OCI-LY1 (cell line): Measurements from ENCODE around the gene NXT2.

ENCODE experiments used
- H2AFZ ChIP-seq: fragments of 200-600 bp; sonication (generic), shearing (Covaris generic); 2 replicates; pipeline ENCODE4 v1.6.0; 2014; ENCODE audit warnings: antibody characterized with exemption, mild to moderate bottlenecking, low read length
- H3F3A ChIP-seq: fragments of 200-600 bp; sonication (generic), shearing (Covaris generic); 2 replicates; pipeline ENCODE4 v1.6.0; 2014; ENCODE audit warnings: mild to moderate bottlenecking, antibody characterized with exemption, low read length, moderate library complexity; ENCODE audit not compliant: insufficient read depth
- H3K27ac ChIP-seq: fragments of 200-600 bp; sonication (generic); 2 replicates; pipeline ENCODE4 v1.5.1; 2014; ENCODE audit warnings: low read length, mixed run types, mild to moderate bottlenecking, low read depth; ENCODE audit not compliant: poor library complexity, severe bottlenecking
- H3K27me3 ChIP-seq: fragments of 200-600 bp; sonication (generic); 2 replicates; pipeline ENCODE4 v1.6.0; 2014; ENCODE audit warnings: antibody characterized with exemption, mild to moderate bottlenecking, low read length, moderate library complexity; ENCODE audit not compliant: insufficient read depth
- H3K36me3 ChIP-seq: fragments of 200-600 bp; sonication (generic); 2 replicates; pipeline ENCODE4 v1.6.1; 2014; ENCODE audit warnings: mild to moderate bottlenecking, antibody characterized with exemption, low read length, moderate library complexity, mixed read lengths; ENCODE audit not compliant: insufficient read depth
- H3K4me1 ChIP-seq: fragments of 200-600 bp; sonication (generic); 2 replicates; pipeline ENCODE4 v1.5.1; 2014; ENCODE audit warnings: mild to moderate bottlenecking, low read length, moderate library complexity; ENCODE audit not compliant: insufficient read depth, severe bottlenecking
- H3K4me2 ChIP-seq: fragments of 200-600 bp; sonication (generic), shearing (Covaris generic); 2 replicates; pipeline ENCODE4 v1.6.1; 2014; ENCODE audit warnings: low read length
- H3K4me3 ChIP-seq: fragments of 200-600 bp; sonication (generic); 2 replicates; pipeline ENCODE4 v1.5.1; 2014; ENCODE audit warnings: low read length, low read depth, mild to moderate bottlenecking, mixed read lengths; ENCODE audit not compliant: poor library complexity, severe bottlenecking
- H3K79me2 ChIP-seq: fragments of 200-600 bp; shearing (Covaris generic); 2 replicates; pipeline ENCODE4 v1.6.1; 2016; ENCODE audit warnings: mixed run types, low read length, mixed read lengths; ENCODE audit not compliant: insufficient read depth
- H3K9ac ChIP-seq: fragments of 200-600 bp; sonication (generic), shearing (Covaris generic); 2 replicates; pipeline ENCODE4 v1.6.1; 2014; ENCODE audit warnings: mild to moderate bottlenecking, low read length, mixed read lengths
- H3K9me2 ChIP-seq: fragments of 200-600 bp; sonication (generic), shearing (Covaris generic); 2 replicates; pipeline ENCODE4 v1.6.1; 2014; ENCODE audit warnings: low read depth, mild to moderate bottlenecking, low read length, mixed read lengths
- H3K9me3 ChIP-seq: fragments of 200-600 bp; shearing (Covaris generic); 2 replicates; pipeline ENCODE4 v1.6.1; 2014; ENCODE audit warnings: low read length, mixed read lengths
- H4K20me1 ChIP-seq: fragments of 200-600 bp; sonication (generic), shearing (Covaris generic); 2 replicates; pipeline ENCODE4 v1.6.0; 2016; ENCODE audit warnings: mild to moderate bottlenecking, low read length; ENCODE audit not compliant: insufficient read depth
- EZH2 ChIP-seq: fragments of 200-600 bp; sonication (generic), shearing (Covaris generic); IDR thresholded peaks from 2 replicates; pipeline ENCODE4 v1.8.0; 2017; ENCODE audit warnings: borderline replicate concordance, mixed run types, mild to moderate bottlenecking, antibody characterized with exemption, low read length, moderate library complexity, mixed read lengths
- TF ChIP-seq, protein P1 (sequence below): fragments of 200-600 bp; sonication (generic), shearing (Covaris generic); IDR thresholded peaks from 2 replicates; pipeline ENCODE4 v1.5.1; 2017; ENCODE audit warnings: mild to moderate bottlenecking, antibody characterized with exemption, low read length, moderate library complexity, mixed read lengths

Gene NXT2

GRCh38 chrX:109498434-109498833 lies 38.2 kb upstream of the NXT2 start:
- Histone ChIP-seq H4K20me1 (no peaks in the 10 kb centered on the region), H3K4me1 (no peaks in the 10 kb centered on the region), H3K9me3 (no peaks in the 10 kb centered on the region), H3F3A (no peaks in the 10 kb centered on the region), H2AFZ (no peak overlapping the region), H3K36me3 (no peaks in the 10 kb centered on the region), H3K4me3 (no peak overlapping the region), H3K9me2 (no peaks in the 10 kb centered on the region), H3K27me3 (no peaks in the 10 kb centered on the region), H3K9ac (no peak overlapping the region), H3K79me2 (no peaks in the 10 kb centered on the region), H3K27ac (no peak overlapping the region), H3K4me2 (no peak overlapping the region)
- TF ChIP-seq, protein P1, sequence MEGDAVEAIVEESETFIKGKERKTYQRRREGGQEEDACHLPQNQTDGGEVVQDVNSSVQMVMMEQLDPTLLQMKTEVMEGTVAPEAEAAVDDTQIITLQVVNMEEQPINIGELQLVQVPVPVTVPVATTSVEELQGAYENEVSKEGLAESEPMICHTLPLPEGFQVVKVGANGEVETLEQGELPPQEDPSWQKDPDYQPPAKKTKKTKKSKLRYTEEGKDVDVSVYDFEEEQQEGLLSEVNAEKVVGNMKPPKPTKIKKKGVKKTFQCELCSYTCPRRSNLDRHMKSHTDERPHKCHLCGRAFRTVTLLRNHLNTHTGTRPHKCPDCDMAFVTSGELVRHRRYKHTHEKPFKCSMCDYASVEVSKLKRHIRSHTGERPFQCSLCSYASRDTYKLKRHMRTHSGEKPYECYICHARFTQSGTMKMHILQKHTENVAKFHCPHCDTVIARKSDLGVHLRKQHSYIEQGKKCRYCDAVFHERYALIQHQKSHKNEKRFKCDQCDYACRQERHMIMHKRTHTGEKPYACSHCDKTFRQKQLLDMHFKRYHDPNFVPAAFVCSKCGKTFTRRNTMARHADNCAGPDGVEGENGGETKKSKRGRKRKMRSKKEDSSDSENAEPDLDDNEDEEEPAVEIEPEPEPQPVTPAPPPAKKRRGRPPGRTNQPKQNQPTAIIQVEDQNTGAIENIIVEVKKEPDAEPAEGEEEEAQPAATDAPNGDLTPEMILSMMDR, result no peak
- TF ChIP-seq EZH2, result no peak

GRCh38 chrX:109501176-109501575 lies 35.5 kb upstream of the NXT2 start:
- H3K27ac ChIP-seq, result no peak overlapping the region

DNA sequence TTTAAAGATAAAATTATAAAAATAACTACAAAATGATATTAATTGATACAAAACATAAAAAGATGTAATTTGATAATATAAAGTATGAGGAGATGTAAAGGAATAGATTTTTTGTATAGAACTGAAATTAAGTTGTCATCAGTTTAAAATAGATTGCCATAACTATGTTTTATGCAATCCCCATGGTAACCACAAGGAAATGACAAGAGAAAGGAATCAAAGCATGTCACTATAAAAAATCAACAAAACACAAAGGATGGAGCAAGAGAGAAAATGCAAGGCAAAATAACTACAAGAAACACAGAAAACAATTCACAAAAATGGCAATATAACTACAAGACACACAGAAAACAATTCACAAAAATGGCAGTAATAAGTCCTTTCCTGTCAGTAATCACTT lies 27.7 kb upstream of the NXT2 start:
- no peaks in the 10 kb centered on the region for H3K9me2 ChIP-seq
- H3K4me2 ChIP-seq, result no peak overlapping the region
- no peak overlapping the region for H3K4me3 ChIP-seq
- H3K9me3 ChIP-seq, result no peaks in the 10 kb centered on the region
- no peaks in the 10 kb centered on the region for H3K27me3 ChIP-seq
- no peaks in the 10 kb centered on the region for H3K79me2 ChIP-seq
- H3K4me1 ChIP-seq, result no peaks in the 10 kb centered on the region
- no peaks in the 10 kb centered on the region for H3K36me3 ChIP-seq
- no peak overlapping the region for H3K9ac ChIP-seq
- H3K27ac ChIP-seq, result no peak overlapping the region
- no peaks in the 10 kb centered on the region for H3F3A ChIP-seq
- no peak overlapping the region for H2AFZ ChIP-seq
- TF ChIP-seq, protein P1, result no peak
- no peak for TF ChIP-seq EZH2
- no peaks in the 10 kb centered on the region for H4K20me1 ChIP-seq

More at GRCh38 chrX:109501176-109501575, 35.5 kb upstream of the NXT2 start:
- Histone ChIP-seq H3K4me1 (no peaks in the 10 kb centered on the region), H3K4me2 (no peak overlapping the region), H3K9me3 (no peaks in the 10 kb centered on the region), H3K9me2 (no peaks in the 10 kb centered on the region), H3K27me3 (no peaks in the 10 kb centered on the region), H3K79me2 (no peaks in the 10 kb centered on the region), H3K9ac (no peak overlapping the region), H3F3A (no peaks in the 10 kb centered on the region), H2AFZ (no peak overlapping the region), H3K4me3 (no peak overlapping the region), H3K36me3 (no peaks in the 10 kb centered on the region), H4K20me1 (no peaks in the 10 kb centered on the region)
- TF ChIP-seq, protein P1, result no peak
- no peak for TF ChIP-seq EZH2
